IPS-11a (cell line): ENCODE data around the gene ERC1.
"Not testable (repeated sequence)": the region's sequence is repeated elsewhere in the genome, so short reads cannot be mapped to it uniquely, and the experiment has no call there.

Experiments used
- H3K4me3 ChIP-seq: one replicate; pipeline ENCODE4 v1.5.1; 2013; ENCODE audit warnings: low read depth, low read length, control low read depth

The ERC1 gene

DNA sequence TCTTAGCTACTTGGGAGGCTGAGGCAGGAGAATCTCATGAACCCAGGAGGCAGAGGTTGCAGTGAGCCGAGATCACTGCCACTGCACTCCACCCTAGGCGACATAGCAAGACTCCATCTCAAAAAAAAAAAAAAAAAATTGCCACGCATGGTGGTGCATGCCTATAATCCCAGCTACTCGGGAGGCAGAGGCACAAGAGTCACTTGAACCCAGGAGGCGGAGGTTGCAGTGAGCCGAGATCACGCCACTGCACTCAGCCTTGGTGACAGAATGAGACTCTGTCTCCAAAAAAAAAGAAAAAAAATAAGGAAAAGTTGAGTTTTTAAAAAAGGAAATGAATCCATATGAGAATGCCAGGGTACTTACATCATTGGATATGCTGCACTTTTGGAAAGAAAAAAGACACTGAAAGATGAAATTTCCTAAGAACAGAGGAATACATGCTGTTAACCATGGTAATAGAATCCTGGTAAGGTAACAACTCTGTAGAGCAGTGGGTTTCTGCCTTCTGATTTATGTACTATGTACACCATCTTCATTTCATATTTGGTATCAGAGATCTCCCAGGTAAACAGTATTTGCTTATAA lies 222.7 kb downstream of the ERC1 start:
- no peak overlapping the region for H3K4me3 ChIP-seq

GRCh38 chr12:1216560-1216959 lies 225.5 kb downstream of the ERC1 start:
- H3K4me3 ChIP-seq, result no peak overlapping the region

DNA sequence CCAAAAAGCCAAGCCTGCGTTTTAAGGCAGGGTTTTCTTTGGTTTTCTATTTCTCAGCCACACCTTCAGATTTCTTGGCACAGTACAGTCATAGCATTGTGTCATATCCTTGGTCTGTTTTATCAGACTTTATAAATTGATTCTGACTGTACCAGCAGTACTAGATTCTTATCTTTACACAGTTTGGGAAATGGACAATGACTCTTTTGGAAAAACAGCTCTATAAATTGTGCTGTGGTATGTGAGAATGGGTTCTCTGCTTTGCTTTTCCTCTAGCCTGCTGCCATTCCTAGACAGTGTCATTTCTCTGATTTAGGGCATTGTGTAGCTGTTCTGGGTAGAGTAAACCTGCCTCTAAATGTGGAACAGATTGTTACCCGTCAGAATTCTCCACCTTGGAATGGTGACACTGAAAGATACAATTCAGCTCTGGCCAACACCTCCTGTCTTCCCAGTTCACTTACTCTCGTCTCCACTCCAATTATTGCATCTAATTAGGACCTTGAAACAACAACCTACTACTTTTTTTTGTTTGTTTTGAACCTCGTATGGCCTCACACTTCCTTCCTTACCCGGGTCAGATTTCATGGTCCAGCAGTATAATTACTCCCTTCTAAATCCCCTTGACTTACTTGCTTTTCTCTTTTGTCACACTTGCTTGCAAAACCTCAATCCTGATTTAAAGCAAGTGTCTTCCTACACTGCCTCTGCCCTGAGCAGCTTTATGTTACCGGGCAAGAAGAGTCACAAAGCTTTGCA lies 226.3 kb downstream of the ERC1 start:
- no peak overlapping the region for H3K4me3 ChIP-seq

DNA sequence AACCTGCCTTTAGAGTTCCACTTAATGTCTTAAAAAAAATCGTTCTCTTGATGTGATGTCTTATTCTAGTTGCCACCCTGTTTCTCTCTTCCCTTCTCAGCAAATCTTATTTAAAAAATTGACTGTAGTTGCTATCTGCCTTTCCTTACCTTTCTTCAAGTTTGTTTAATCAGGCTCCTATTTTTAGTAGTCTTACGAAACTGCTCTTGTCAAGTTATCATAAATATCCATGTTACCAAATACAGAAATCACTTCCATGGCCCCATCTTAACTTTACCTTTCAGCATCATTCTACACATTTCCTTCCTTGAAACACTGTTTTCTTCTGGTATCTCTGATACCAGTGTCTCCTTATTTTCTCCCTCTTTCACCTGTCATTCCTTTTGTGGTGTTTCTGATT lies 227.3 kb downstream of the ERC1 start:
- H3K4me3 ChIP-seq, result no peak overlapping the region

GRCh38 chr12:1220127-1221092 lies 229.4 kb downstream of the ERC1 start:
- no peak overlapping the region for H3K4me3 ChIP-seq

DNA sequence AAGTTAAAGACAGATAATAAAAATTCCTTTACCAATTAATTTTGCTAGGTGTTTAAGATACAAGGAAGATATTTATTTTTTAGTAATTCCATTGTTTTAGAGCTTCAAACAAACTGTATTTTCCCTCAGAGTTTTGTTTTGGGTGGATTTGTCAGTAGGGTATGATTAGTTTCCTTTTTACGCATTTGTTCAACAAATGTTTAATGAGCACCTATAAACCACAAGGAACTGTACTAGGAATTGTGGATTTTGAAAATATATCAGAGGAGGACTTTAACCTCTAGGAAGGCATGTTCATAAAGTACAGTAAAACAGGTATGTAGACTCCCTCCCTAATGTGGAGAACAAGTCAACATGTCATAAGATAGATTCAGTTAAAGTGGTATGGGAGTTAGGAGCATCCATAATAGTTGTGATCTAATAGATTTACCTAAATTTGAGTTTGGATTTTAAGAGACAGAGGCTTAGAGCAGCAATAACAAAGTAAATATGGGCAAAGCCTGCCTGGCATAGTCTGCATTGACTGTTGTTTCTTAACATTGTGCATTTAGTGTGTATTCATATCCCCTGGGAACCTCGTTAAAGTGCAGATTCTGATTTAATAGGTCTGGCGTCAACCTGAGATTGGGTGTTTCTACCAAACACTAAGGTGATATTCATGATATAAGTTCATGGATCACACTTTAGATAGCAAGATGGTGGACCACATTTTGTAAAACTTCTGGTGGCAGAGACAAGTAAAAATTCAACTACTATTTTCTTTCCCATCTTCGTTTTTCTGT lies 232.0 kb downstream of the ERC1 start:
- H3K4me3 ChIP-seq, result no peak overlapping the region

DNA sequence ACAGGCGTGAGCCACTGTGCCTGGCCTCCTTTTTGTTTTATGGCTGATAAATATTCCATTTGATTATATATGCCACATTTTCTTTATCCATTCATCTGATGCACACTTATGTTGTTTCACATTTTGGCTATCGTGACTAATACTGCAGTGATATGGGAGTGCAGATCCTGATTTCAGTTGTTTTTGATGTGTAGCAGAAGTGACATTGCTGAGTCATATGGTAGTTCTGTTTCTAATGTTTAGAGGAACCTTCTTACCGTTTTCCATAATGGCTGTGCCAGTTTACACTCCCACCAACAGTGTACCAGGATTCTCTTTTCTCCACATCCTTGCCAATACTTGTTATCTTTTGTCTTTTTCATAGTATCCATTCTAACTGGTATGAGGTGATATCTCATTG lies 235.9 kb downstream of the ERC1 start:
- H3K4me3 ChIP-seq, result no peak overlapping the region

DNA sequence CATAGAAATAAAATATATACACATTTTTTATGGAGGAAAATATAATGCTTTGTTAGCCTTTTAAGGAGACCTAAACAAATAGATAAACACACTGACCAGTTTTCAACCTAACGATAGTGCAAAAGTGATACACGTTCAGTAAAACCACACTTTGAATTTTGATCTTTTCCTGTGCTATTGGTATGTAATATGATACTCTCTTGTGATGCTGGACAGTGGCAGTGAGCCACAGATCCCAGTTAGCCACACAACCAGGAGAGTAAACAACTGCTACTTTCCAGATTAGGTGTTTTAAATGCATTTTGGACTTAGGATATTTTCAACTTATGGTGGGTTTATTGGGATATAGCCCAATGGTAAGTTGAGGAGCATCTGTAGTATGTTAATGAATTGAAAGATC lies 243.1 kb downstream of the ERC1 start:
- H3K4me3 ChIP-seq, result no peak overlapping the region

GRCh38 chr12:1246637-1247036 lies 255.6 kb downstream of the ERC1 start:
- H3K4me3 ChIP-seq, result no peak overlapping the region

- no peak overlapping the region for H3K4me3 ChIP-seq
Observed at GRCh38 chr12:1250641-1251040, 259.6 kb downstream of the ERC1 start.

DNA sequence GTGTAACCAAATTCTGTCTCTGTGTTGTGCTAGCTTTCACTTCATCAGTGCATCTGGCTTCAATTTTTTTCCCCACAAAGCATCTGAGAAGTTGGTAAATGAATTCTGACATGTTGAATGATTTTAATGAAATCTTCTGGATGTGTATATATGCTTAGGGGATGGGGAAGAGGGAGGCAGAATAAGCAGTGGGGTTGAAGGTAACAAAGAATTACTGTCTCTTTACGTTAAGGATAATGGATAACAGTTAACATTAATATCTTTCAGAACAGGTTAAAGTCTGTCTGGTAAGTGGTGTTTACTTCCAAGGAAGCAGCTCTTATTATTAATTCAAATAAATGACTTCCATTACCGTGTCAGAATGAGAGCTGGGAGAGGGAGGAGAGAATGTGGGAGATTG lies 261.7 kb downstream of the ERC1 start:
- H3K4me3 ChIP-seq, result no peak overlapping the region

GRCh38 chr12:1255125-1255524 lies 264.1 kb downstream of the ERC1 start:
- not testable (repeated sequence) for H3K4me3 ChIP-seq

GRCh38 chr12:1255854-1256253 lies 264.8 kb downstream of the ERC1 start:
- H3K4me3 ChIP-seq, result not testable (repeated sequence)

- H3K4me3 ChIP-seq, result no peak overlapping the region
Observed at GRCh38 chr12:1256285-1256684, 265.3 kb downstream of the ERC1 start.

DNA sequence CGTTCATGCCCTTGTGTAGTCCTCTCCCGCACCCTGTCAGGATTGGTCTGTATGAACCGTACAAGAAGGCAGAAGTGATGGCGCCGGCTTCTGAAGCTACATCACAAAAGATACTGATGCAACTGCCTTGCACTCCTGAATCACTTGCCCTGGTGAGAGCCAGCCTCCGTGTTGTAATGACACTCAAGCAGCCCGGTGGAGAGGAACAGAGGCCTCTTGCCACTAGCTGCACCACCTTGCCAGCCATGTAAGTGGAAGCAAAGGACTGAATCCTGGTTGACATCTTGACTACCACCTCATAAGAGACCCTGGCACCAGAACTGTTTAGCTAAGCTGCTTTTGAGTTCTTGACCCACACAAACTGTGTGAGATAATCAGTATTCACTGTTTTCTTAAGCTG lies 266.0 kb downstream of the ERC1 start:
- no peak overlapping the region for H3K4me3 ChIP-seq

DNA sequence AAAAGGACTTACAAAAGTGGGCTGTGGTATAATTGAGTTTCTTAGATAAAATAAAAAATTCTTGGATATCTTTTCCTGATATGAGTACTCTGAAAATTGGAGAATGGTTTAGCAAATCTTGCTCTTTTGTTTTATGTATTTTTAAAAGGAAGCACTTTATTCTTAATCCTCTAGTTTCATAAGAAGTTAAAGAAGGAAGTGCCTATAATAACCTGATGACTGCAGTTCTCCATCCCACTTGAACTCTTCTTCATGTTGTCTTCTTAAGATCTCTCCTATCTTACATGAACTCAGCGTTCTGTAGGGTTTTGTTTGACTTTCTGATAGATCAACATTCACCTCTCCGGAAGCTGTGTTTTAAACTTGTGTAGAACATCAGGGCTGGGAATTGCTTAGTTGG lies 271.0 kb downstream of the ERC1 start:
- H3K4me3 ChIP-seq, result no peak overlapping the region

DNA sequence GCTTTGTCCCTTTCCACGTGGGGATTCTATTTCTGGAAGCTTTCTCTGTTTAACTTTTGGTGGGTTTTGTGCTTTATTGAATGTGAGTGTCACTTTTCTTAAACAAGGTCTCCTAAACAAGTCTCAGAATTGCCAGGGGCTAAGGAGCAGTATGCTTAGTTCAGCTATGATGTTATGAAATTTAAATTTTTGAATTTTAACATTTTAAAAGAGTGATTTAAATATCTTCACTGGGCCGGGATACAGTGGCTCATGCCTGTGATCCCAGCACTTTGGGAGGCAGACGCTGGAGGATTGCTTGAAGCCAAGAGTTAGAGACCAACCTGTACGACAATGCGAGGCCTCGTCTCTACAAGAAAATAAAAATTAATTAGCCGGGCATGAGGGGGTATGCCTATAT lies 276.2 kb downstream of the ERC1 start:
- H3K4me3 ChIP-seq, result no peak overlapping the region

GRCh38 chr12:1272142-1272541 lies 281.1 kb downstream of the ERC1 start:
- H3K4me3 ChIP-seq, result no peak overlapping the region

DNA sequence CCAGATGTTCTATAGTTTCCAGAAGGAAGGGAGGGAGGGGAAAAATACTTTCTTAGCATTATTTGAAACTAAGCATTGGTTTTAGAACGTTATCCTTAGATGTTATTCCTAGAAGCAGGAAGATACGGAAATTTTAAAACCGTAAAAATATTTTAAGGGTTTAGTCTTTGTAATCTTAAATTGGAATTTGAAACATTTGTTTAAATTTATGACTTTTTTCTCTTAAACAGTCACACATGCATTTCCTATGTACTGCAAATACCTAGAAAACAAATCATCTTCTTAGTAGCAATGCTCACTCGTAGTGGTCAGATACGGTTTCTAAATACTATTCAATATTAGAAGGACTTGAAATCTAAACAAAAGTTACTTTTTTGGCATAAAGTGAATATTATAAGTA lies 282.0 kb downstream of the ERC1 start:
- no peak overlapping the region for H3K4me3 ChIP-seq

GRCh38 chr12:1277905-1278304 lies 286.9 kb downstream of the ERC1 start:
- no peak overlapping the region for H3K4me3 ChIP-seq

GRCh38 chr12:1279050-1279449 lies 288.0 kb downstream of the ERC1 start:
- H3K4me3 ChIP-seq, result no peak overlapping the region
